K562 (cell line): ENCODE data around the gene ADORA3. TPM values are rescaled to one million over a fixed set of nuclear protein-coding genes. Genes with fewer than 3 reads are reported as not detected.

Source experiments
- BCL6 ChIP-seq: fragments of 250-450 bp; sonication (Bioruptor Pico); IDR thresholded peaks from 2 replicates; pipeline ENCODE4 v1.4.0; 2020
- CBX5 ChIP-seq: IDR thresholded peaks from 2 replicates; pipeline ENCODE4 v1.6.1; 2014; ENCODE audit warnings: low read depth, borderline replicate concordance
- E2F3 ChIP-seq: fragments of 250-450 bp; sonication (Bioruptor Pico); IDR thresholded peaks from 2 replicates; pipeline ENCODE4 v1.4.0; 2020; ENCODE audit warnings: mild to moderate bottlenecking
- ILK ChIP-seq: fragments of 450-650 bp; IDR thresholded peaks from 2 replicates; pipeline ENCODE4 v1.6.1; 2016; ENCODE audit warnings: missing genetic modification characterization, low read depth, mild to moderate bottlenecking, missing compliant biosample characterization, moderate library complexity, borderline replicate concordance
- KAT2B ChIP-seq: IDR thresholded peaks from one replicate; pipeline ENCODE4 v1.6.1; 2012; ENCODE audit warnings: low read depth, mild to moderate bottlenecking, control low read depth, inconsistent platforms, low read length, moderate library complexity
- NELFE ChIP-seq: IDR thresholded peaks from 2 replicates; pipeline ENCODE4 v1.6.1; 2011; ENCODE audit warnings: mild to moderate bottlenecking; ENCODE audit not compliant: insufficient read depth, insufficient read length
- ZC3H8 ChIP-seq: fragments of 450-650 bp; IDR thresholded peaks from 2 replicates; pipeline ENCODE4 v1.6.1; 2017
- ZNF133 ChIP-seq: fragments of 250-450 bp; sonication (Bioruptor Pico); IDR thresholded peaks from 2 replicates; pipeline ENCODE4 v1.4.0; 2020; ENCODE audit warnings: mild to moderate bottlenecking
- ZNF668 ChIP-seq: fragments of 250-450 bp; sonication (Bioruptor Pico); IDR thresholded peaks from 2 replicates; pipeline ENCODE4 v1.8.0; 2022; ENCODE audit warnings: mild to moderate bottlenecking, inconsistent platforms
- polyA plus RNA-seq, 8 experiments: library from polyadenylated mRNA; depleted of rRNA in 4 of 8; stranded (reverse) in 5 of 8; unstranded in 3 of 8; fragments of >200 nt; fragmentation: Nextera tagmentation in 2 of 8; fragmentation: Illumina TruSeq in 1 of 8; extraction: Ambion mirVana in 2 of 8; extraction: Trizol in 1 of 8; gene quantifications; 2 replicates each; pipeline versions ENCODE4 v1.2.1 to v1.2.3, GENCODE V29; 2011 to 2014; ENCODE audit warnings: inconsistent platforms in 1 of 8, missing spikeins in 1 of 8
- total RNA-seq, 7 experiments: library from RNA; depleted of rRNA in 6 of 7; stranded (reverse); fragments of >200 nt in 6 of 7; fragmentation: Illumina TruSeq in 2 of 7; extraction: Trizol in 2 of 7; gene quantifications; 2 replicates each; pipeline versions ENCODE4 v1.2.1 to v1.2.3, GENCODE V29; 2011 to 2021; ENCODE audit warnings: low replicate concordance in 1 of 7
- TF ChIP-seq, protein P1 (sequence below): fragments of 250-450 bp; sonication (Bioruptor Pico); IDR thresholded peaks from 2 replicates; pipeline ENCODE4 v1.5.0; 2021; ENCODE audit warnings: mild to moderate bottlenecking, borderline replicate concordance
- TF ChIP-seq, protein P2 (sequence below): fragments of 200-600 bp; sonication (generic); IDR thresholded peaks from one replicate; pipeline ENCODE4 v1.6.1; 2012; ENCODE audit warnings: mild to moderate bottlenecking, low read depth, low read length, inconsistent platforms
- TF ChIP-seq, protein P3 (sequence below): fragments of 450-650 bp; formaldehyde crosslinking; IDR thresholded peaks from 2 replicates; pipeline ENCODE4 v1.4.0; 2022; ENCODE audit warnings: missing genetic modification characterization

The ADORA3 gene
- total and polyA plus RNA-seq, 9 of the 15 experiments (the other 6 are each of a cell fraction or from before 2014, with no cell fraction given), result 0.09 to 0.35 (median 0.16) TPM; not detected in 3

DNA sequence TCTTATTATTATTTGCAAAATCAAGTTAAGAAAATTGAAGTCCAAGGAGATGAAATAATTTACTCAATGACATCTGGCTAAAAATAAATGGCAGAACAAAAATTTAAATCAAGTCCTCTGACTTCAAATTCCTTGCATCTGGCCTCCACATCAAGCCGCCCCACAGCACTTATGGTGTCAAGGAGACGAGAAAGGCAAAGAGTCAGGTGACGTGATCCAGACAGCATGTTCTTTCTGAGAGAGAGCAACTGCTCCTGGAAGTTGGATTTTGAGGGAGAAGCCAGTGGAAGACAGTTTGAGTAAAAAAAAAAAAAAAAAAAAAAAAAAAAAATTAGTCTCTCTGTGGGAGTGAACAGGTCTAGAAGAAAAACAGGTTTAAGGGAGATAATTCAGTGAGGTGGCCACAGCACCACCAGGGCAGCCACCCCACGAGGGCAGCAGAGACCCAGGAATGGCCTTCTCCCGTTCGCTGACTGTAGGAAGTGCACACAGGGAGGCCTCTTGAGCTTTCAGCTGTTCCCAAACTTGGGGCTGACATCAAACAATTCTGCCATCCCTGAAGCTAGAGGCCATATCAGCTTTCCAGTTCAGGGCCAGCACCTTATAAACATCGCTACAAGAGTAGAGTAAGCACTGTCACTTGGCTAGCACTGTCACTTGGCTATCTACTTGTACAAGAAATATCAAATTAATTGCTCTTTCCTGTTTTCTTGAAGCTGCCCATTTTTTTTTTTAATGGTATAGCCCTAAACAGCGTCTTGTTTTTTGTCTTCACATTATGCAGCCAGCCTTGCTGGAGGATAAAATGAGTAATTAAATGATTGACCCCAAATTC lies 21.8 kb downstream of the ADORA3 start (continued):
- no peak for TF ChIP-seq NELFE
- TF ChIP-seq ZC3H8, result no peak
- no peak for TF ChIP-seq BCL6 (CRISPR knock-in tag)
- TF ChIP-seq ILK (tag), result no peak
- TF ChIP-seq, protein P1, sequence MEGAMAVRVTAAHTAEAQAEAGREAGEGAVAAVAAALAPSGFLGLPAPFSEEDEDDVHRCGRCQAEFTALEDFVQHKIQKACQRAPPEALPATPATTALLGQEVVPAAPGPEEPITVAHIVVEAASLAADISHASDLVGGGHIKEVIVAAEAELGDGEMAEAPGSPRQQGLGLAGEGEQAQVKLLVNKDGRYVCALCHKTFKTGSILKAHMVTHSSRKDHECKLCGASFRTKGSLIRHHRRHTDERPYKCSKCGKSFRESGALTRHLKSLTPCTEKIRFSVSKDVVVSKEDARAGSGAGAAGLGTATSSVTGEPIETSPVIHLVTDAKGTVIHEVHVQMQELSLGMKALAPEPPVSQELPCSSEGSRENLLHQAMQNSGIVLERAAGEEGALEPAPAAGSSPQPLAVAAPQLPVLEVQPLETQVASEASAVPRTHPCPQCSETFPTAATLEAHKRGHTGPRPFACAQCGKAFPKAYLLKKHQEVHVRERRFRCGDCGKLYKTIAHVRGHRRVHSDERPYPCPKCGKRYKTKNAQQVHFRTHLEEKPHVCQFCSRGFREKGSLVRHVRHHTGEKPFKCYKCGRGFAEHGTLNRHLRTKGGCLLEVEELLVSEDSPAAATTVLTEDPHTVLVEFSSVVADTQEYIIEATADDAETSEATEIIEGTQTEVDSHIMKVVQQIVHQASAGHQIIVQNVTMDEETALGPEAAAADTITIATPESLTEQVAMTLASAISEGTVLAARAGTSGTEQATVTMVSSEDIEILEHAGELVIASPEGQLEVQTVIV (CRISPR knock-in tag), result no peak
- TF ChIP-seq ZNF133 (CRISPR knock-in tag), result no peak
- TF ChIP-seq, protein P2, sequence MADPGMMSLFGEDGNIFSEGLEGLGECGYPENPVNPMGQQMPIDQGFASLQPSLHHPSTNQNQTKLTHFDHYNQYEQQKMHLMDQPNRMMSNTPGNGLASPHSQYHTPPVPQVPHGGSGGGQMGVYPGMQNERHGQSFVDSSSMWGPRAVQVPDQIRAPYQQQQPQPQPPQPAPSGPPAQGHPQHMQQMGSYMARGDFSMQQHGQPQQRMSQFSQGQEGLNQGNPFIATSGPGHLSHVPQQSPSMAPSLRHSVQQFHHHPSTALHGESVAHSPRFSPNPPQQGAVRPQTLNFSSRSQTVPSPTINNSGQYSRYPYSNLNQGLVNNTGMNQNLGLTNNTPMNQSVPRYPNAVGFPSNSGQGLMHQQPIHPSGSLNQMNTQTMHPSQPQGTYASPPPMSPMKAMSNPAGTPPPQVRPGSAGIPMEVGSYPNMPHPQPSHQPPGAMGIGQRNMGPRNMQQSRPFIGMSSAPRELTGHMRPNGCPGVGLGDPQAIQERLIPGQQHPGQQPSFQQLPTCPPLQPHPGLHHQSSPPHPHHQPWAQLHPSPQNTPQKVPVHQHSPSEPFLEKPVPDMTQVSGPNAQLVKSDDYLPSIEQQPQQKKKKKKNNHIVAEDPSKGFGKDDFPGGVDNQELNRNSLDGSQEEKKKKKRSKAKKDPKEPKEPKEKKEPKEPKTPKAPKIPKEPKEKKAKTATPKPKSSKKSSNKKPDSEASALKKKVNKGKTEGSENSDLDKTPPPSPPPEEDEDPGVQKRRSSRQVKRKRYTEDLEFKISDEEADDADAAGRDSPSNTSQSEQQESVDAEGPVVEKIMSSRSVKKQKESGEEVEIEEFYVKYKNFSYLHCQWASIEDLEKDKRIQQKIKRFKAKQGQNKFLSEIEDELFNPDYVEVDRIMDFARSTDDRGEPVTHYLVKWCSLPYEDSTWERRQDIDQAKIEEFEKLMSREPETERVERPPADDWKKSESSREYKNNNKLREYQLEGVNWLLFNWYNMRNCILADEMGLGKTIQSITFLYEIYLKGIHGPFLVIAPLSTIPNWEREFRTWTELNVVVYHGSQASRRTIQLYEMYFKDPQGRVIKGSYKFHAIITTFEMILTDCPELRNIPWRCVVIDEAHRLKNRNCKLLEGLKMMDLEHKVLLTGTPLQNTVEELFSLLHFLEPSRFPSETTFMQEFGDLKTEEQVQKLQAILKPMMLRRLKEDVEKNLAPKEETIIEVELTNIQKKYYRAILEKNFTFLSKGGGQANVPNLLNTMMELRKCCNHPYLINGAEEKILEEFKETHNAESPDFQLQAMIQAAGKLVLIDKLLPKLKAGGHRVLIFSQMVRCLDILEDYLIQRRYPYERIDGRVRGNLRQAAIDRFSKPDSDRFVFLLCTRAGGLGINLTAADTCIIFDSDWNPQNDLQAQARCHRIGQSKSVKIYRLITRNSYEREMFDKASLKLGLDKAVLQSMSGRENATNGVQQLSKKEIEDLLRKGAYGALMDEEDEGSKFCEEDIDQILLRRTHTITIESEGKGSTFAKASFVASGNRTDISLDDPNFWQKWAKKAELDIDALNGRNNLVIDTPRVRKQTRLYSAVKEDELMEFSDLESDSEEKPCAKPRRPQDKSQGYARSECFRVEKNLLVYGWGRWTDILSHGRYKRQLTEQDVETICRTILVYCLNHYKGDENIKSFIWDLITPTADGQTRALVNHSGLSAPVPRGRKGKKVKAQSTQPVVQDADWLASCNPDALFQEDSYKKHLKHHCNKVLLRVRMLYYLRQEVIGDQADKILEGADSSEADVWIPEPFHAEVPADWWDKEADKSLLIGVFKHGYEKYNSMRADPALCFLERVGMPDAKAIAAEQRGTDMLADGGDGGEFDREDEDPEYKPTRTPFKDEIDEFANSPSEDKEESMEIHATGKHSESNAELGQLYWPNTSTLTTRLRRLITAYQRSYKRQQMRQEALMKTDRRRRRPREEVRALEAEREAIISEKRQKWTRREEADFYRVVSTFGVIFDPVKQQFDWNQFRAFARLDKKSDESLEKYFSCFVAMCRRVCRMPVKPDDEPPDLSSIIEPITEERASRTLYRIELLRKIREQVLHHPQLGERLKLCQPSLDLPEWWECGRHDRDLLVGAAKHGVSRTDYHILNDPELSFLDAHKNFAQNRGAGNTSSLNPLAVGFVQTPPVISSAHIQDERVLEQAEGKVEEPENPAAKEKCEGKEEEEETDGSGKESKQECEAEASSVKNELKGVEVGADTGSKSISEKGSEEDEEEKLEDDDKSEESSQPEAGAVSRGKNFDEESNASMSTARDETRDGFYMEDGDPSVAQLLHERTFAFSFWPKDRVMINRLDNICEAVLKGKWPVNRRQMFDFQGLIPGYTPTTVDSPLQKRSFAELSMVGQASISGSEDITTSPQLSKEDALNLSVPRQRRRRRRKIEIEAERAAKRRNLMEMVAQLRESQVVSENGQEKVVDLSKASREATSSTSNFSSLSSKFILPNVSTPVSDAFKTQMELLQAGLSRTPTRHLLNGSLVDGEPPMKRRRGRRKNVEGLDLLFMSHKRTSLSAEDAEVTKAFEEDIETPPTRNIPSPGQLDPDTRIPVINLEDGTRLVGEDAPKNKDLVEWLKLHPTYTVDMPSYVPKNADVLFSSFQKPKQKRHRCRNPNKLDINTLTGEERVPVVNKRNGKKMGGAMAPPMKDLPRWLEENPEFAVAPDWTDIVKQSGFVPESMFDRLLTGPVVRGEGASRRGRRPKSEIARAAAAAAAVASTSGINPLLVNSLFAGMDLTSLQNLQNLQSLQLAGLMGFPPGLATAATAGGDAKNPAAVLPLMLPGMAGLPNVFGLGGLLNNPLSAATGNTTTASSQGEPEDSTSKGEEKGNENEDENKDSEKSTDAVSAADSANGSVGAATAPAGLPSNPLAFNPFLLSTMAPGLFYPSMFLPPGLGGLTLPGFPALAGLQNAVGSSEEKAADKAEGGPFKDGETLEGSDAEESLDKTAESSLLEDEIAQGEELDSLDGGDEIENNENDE, result no peak
- TF ChIP-seq, protein P3, sequence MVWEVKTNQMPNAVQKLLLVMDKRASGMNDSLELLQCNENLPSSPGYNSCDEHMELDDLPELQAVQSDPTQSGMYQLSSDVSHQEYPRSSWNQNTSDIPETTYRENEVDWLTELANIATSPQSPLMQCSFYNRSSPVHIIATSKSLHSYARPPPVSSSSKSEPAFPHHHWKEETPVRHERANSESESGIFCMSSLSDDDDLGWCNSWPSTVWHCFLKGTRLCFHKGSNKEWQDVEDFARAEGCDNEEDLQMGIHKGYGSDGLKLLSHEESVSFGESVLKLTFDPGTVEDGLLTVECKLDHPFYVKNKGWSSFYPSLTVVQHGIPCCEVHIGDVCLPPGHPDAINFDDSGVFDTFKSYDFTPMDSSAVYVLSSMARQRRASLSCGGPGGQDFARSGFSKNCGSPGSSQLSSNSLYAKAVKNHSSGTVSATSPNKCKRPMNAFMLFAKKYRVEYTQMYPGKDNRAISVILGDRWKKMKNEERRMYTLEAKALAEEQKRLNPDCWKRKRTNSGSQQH (CRISPR knock-in tag), result no peak
- TF ChIP-seq KAT2B, result no peak
- TF ChIP-seq CBX5, result no peak
- TF ChIP-seq E2F3 (CRISPR knock-in tag), result no peak
- TF ChIP-seq ZNF668 (CRISPR knock-in tag), result no peak
